HepG2 (cell line): ENCODE results near the gene MAP3K3. TPM values are rescaled to one million over a fixed set of nuclear protein-coding genes. Genes with fewer than 3 reads are reported as not detected.

Experiments used
- CBFB ChIP-seq: sonication (generic); formaldehyde crosslinking; IDR thresholded peaks from 2 replicates; pipeline ENCODE4 v1.4.0; 2020; ENCODE audit warnings: missing genetic modification reagents
- DNMT3B ChIP-seq: conservative IDR thresholded peaks from 2 replicates; pipeline ENCODE4 v1.6.1; 2016; ENCODE audit warnings: missing biosample characterization, control low read depth
- FOXA1 ChIP-seq, 2 experiments: fragments of 450-650 bp in 1 of 2; sonication (generic) in 1 of 2; formaldehyde crosslinking in 1 of 2; IDR thresholded peaks; 2 replicates each; pipeline versions ENCODE4 v1.4.0 to v1.6.1; 2016 to 2020; ENCODE audit warnings: missing genetic modification reagents in 1 of 2
- FOXJ3 ChIP-seq: sonication (generic); formaldehyde crosslinking; IDR thresholded peaks from 2 replicates; pipeline ENCODE4 v1.4.0; 2020; ENCODE audit warnings: missing genetic modification reagents, mild to moderate bottlenecking, borderline replicate concordance
- HNF4A ChIP-seq: sonication (generic); formaldehyde crosslinking; IDR thresholded peaks from 2 replicates; pipeline ENCODE4 v1.4.0; 2020; ENCODE audit warnings: missing genetic modification reagents
- KAT8 ChIP-seq: IDR thresholded peaks from 2 replicates; pipeline ENCODE4 v1.6.1; 2016; ENCODE audit warnings: missing genetic modification reagents, missing compliant biosample characterization
- MXD4 ChIP-seq: IDR thresholded peaks from 2 replicates; pipeline ENCODE4 v1.6.1; 2016; ENCODE audit warnings: mild to moderate bottlenecking, missing biosample characterization, missing genetic modification reagents
- NAIF1 ChIP-seq: sonication (generic); formaldehyde crosslinking; IDR thresholded peaks from 2 replicates; pipeline ENCODE4 v1.5.0; 2020; ENCODE audit warnings: mild to moderate bottlenecking, missing genetic modification reagents, borderline replicate concordance
- NR3C1 ChIP-seq: sonication (generic); formaldehyde crosslinking; IDR thresholded peaks from 2 replicates; pipeline ENCODE4 v1.4.0; 2020; ENCODE audit warnings: missing genetic modification reagents
- PAF1 ChIP-seq: IDR thresholded peaks from 2 replicates; pipeline ENCODE4 v1.6.1; 2016; ENCODE audit warnings: missing genetic modification reagents, missing compliant biosample characterization
- RNF2 ChIP-seq: fragments of 450-650 bp; conservative IDR thresholded peaks from 2 replicates; pipeline ENCODE4 v1.6.1; 2016; ENCODE audit warnings: low read depth
- TEAD2 ChIP-seq: sonication (generic); formaldehyde crosslinking; IDR thresholded peaks from 2 replicates; pipeline ENCODE4 v1.9.0; 2021; ENCODE audit warnings: missing genetic modification reagents
- ZNF274 ChIP-seq: sonication (generic); formaldehyde crosslinking; IDR thresholded peaks from 2 replicates; pipeline ENCODE4 v1.5.1; 2020; ENCODE audit warnings: mild to moderate bottlenecking, missing genetic modification reagents
- ZNF383 ChIP-seq: sonication (generic); formaldehyde crosslinking; IDR thresholded peaks from 2 replicates; pipeline ENCODE4 v1.4.0; 2020; ENCODE audit warnings: missing genetic modification reagents, mild to moderate bottlenecking, borderline replicate concordance
- ZNF432 ChIP-seq: sonication (generic); formaldehyde crosslinking; IDR thresholded peaks from 2 replicates; pipeline ENCODE4 v1.5.0; 2020; ENCODE audit warnings: missing genetic modification reagents, mild to moderate bottlenecking, borderline replicate concordance
- ZNF782 ChIP-seq: sonication (generic); formaldehyde crosslinking; IDR thresholded peaks from 2 replicates; pipeline ENCODE4 v1.4.0; 2020; ENCODE audit warnings: missing genetic modification reagents, mild to moderate bottlenecking, borderline replicate concordance
- polyA plus RNA-seq, 8 experiments: library from polyadenylated mRNA; depleted of rRNA in 3 of 8; stranded (reverse) in 7 of 8; unstranded in 1 of 8; fragments of >200 nt; fragmentation: Illumina TruSeq in 4 of 8; extraction: Trizol in 4 of 8; gene quantifications; 2 replicates each; pipeline versions ENCODE4 v1.2.1 to v1.2.3, GENCODE V29; 2011 to 2016; ENCODE audit warnings: low read depth in 4 of 8, missing spikeins in 1 of 8, mixed read lengths in 1 of 8; ENCODE audit not compliant: insufficient read depth in 1 of 8
- total RNA-seq, 5 experiments: library from RNA; depleted of rRNA; stranded (reverse); fragments of >200 nt; fragmentation: Illumina TruSeq; extraction: Trizol; gene quantifications; 2 replicates each; pipeline ENCODE4 v1.2.3, GENCODE V29; 2016; ENCODE audit warnings: low read depth in 1 of 5
- TF ChIP-seq, protein P1 (sequence below): sonication (generic); formaldehyde crosslinking; IDR thresholded peaks from 2 replicates; pipeline ENCODE4 v1.4.0; 2020; ENCODE audit warnings: mild to moderate bottlenecking, missing genetic modification reagents
- TF ChIP-seq, protein P2 (sequence below): sonication (generic); formaldehyde crosslinking; IDR thresholded peaks from 2 replicates; pipeline ENCODE4 v1.4.0; 2020; ENCODE audit warnings: missing genetic modification reagents
- TF ChIP-seq, protein P3 (sequence below): sonication (generic); IDR thresholded peaks from 2 replicates; pipeline ENCODE4 v1.6.1; 2016; ENCODE audit warnings: low read depth, borderline replicate concordance
- TF ChIP-seq, protein P4 (sequence below): sonication (generic); formaldehyde crosslinking; IDR thresholded peaks from 2 replicates; pipeline ENCODE4 v1.8.1; 2022; ENCODE audit warnings: mild to moderate bottlenecking, missing genetic modification reagents
- TF ChIP-seq, protein P5 (sequence below): sonication (generic); formaldehyde crosslinking; IDR thresholded peaks from 2 replicates; pipeline ENCODE4 v1.5.1; 2020; ENCODE audit warnings: missing genetic modification reagents, mild to moderate bottlenecking, borderline replicate concordance
- TF ChIP-seq, protein P6 (sequence below): sonication (generic); formaldehyde crosslinking; IDR thresholded peaks from 2 replicates; pipeline ENCODE4 v1.5.1; 2020; ENCODE audit warnings: mild to moderate bottlenecking, moderate library complexity, missing genetic modification reagents

MAP3K3 gene
- total and polyA plus RNA-seq, 2 of the 13 experiments (the other 11 are each of a cell fraction or from before 2014, with no cell fraction given) = 17.7 to 21.8 TPM

DNA sequence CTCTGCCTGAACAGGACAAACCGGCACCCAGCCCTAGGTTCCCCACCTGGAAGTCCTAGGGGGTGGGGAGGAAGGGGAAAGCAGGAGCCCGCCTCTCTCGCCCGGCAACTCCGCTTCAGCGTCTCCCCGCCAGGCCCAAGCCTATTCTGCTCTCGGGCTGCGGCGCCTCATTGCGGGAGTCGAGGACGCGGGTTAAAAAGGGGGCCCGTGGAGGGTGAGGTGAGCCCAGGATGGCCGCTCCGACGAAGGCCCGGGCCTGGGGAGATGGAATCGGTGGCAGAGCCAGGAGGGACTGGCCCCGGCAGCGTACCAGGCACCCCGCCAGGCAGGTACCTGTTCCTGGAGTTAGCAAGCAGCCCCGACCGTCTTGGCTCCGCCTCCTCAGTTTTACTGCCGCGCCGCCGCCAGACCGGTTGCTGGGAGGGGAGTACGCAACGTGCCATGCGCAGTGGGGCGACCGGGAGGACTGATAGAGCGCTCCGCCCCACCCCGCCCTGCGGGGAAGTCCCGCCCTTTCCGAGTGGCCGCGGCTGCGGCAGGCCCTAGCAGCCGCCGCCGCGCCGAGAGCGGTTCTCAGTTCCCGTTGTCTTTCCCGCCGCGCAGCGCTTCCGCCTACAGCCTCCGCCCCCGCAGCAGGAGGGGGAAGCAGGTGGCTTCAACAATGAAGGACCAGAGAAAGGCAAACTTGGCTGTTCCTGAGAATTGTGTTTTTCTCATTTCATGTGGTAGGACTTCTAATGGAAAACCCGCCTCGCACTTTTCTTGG lies 119.4 kb downstream of the MAP3K3 start, which contains the start of gene STRADA (continued):
- TF ChIP-seq PAF1 (no peak; the same call in 1 of the 2 replicates), TEAD2 (CRISPR knock-in tag) (no peak), DNMT3B (0 out of 2 replicates have a peak, but pooled peaks have one; percentile 58), FOXA1 (IDR thresholded peaks at IDR 0.05) (no peak), FOXA1 (CRISPR knock-in tag; IDR thresholded peaks at IDR 0.05) (0 out of 2 replicates have a peak, but pooled peaks have one; percentile 9), CBFB (CRISPR knock-in tag) (no peak; the same call in 1 of the 2 replicates), MXD4 (CRISPR knock-in tag) (no peak; the same call in 1 of the 2 replicates), HNF4A (peak; percentile 3), ZNF782 (CRISPR knock-in tag) (peak; percentile 91; the same call in 1 of the 2 replicates), KAT8 (CRISPR knock-in tag) (peak; percentile 81), NAIF1 (CRISPR knock-in tag) (peak; percentile 91), ZNF383 (CRISPR knock-in tag) (no peak), FOXJ3 (CRISPR knock-in tag) (no peak), ZNF274 (CRISPR knock-in tag) (0 out of 2 replicates have a peak, but pooled peaks have one; percentile 37), RNF2 (peak; percentile 47; the same call in 1 of the 2 replicates), ZNF432 (CRISPR knock-in tag) (no peak), NR3C1 (CRISPR knock-in tag) (no peak)
- TF ChIP-seq, protein P1, sequence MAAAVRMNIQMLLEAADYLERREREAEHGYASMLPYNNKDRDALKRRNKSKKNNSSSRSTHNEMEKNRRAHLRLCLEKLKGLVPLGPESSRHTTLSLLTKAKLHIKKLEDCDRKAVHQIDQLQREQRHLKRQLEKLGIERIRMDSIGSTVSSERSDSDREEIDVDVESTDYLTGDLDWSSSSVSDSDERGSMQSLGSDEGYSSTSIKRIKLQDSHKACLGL (CRISPR knock-in tag) = peak; percentile 84
- TF ChIP-seq, protein P2, sequence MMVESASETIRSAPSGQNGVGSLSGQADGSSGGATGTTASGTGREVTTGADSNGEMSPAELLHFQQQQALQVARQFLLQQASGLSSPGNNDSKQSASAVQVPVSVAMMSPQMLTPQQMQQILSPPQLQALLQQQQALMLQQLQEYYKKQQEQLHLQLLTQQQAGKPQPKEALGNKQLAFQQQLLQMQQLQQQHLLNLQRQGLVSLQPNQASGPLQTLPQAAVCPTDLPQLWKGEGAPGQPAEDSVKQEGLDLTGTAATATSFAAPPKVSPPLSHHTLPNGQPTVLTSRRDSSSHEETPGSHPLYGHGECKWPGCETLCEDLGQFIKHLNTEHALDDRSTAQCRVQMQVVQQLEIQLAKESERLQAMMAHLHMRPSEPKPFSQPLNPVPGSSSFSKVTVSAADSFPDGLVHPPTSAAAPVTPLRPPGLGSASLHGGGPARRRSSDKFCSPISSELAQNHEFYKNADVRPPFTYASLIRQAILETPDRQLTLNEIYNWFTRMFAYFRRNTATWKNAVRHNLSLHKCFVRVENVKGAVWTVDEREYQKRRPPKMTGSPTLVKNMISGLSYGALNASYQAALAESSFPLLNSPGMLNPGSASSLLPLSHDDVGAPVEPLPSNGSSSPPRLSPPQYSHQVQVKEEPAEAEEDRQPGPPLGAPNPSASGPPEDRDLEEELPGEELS (CRISPR knock-in tag) = peak; percentile 64
- TF ChIP-seq, protein P3, sequence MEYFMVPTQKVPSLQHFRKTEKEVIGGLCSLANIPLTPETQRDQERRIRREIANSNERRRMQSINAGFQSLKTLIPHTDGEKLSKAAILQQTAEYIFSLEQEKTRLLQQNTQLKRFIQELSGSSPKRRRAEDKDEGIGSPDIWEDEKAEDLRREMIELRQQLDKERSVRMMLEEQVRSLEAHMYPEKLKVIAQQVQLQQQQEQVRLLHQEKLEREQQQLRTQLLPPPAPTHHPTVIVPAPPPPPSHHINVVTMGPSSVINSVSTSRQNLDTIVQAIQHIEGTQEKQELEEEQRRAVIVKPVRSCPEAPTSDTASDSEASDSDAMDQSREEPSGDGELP = peak; percentile 62; the same call in 1 of the 2 replicates
- TF ChIP-seq, protein P4, sequence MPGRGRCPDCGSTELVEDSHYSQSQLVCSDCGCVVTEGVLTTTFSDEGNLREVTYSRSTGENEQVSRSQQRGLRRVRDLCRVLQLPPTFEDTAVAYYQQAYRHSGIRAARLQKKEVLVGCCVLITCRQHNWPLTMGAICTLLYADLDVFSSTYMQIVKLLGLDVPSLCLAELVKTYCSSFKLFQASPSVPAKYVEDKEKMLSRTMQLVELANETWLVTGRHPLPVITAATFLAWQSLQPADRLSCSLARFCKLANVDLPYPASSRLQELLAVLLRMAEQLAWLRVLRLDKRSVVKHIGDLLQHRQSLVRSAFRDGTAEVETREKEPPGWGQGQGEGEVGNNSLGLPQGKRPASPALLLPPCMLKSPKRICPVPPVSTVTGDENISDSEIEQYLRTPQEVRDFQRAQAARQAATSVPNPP (CRISPR knock-in tag) = 0 out of 2 replicates have a peak, but pooled peaks have one; percentile 60
- TF ChIP-seq, protein P5, sequence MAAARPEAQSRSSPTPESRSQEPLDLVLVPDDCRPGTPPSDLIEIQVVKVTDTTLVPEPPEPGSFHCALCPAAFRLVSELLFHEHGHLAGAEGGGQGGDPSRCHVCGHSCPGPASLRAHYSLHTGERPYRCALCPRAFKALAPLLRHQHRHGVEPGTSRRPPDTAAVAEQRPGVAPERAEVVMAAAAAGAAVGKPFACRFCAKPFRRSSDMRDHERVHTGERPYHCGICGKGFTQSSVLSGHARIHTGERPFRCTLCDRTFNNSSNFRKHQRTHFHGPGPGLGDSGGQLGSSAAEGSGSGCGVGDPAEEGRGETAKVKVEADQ (CRISPR knock-in tag) = peak; percentile 94
- TF ChIP-seq, protein P6, sequence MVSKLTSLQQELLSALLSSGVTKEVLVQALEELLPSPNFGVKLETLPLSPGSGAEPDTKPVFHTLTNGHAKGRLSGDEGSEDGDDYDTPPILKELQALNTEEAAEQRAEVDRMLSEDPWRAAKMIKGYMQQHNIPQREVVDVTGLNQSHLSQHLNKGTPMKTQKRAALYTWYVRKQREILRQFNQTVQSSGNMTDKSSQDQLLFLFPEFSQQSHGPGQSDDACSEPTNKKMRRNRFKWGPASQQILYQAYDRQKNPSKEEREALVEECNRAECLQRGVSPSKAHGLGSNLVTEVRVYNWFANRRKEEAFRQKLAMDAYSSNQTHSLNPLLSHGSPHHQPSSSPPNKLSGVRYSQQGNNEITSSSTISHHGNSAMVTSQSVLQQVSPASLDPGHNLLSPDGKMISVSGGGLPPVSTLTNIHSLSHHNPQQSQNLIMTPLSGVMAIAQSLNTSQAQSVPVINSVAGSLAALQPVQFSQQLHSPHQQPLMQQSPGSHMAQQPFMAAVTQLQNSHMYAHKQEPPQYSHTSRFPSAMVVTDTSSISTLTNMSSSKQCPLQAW (CRISPR knock-in tag) = peak; percentile 73
